Activated CD4-positive, alpha-beta T cell treated with anti-CD3 and anti-CD28 coated beads, Interleukin-2, amount 50 U/mL, for 24 hours (primary cell): ENCODE results near the gene CCDC40.

Experiments used
- DNase-seq, 2 donors: peaks; one replicate each; pipeline ENCODE4 v3.0.0-alpha.2; 2020; ENCODE audit warnings: low read depth in 1 of 2, low spot score in 1 of 2

The CCDC40 gene

GRCh38 chr17:80129006-80129565, 92.6 kb downstream of the CCDC40 start:
- DNase-seq: no peak

- DNase-seq: no peak
Measured at GRCh38 chr17:80130992-80131391, 94.5 kb downstream of the CCDC40 start.

- no peak for DNase-seq
Measured at GRCh38 chr17:80132906-80133625, 96.6 kb downstream of the CCDC40 start.

GRCh38 chr17:80133626-80133970, 97.2 kb downstream of the CCDC40 start:
- no peak for DNase-seq

GRCh38 chr17:80137131-80137530, 100.7 kb downstream of the CCDC40 start:
- no peak for DNase-seq

GRCh38 chr17:80138856-80139426, 102.5 kb downstream of the CCDC40 start:
- no peak for DNase-seq

GRCh38 chr17:80141463-80142165, 105.2 kb downstream of the CCDC40 start:
- DNase-seq: no peak

GRCh38 chr17:80142929-80143328, 106.5 kb downstream of the CCDC40 start:
- DNase-seq: no peak

- DNase-seq: no peak
Measured at GRCh38 chr17:80145076-80146075, 108.9 kb downstream of the CCDC40 start.

- no peak for DNase-seq
Measured at GRCh38 chr17:80146121-80147034, 109.9 kb downstream of the CCDC40 start.

- peak; percentile 88 to 96 for DNase-seq
Measured at GRCh38 chr17:80147035-80147822, 110.8 kb downstream of the CCDC40 start, which contains the start of gene EIF4A3. EIF4A3 (minus strand) TSS chr17:80147128; CDS start chr17:80146961, 167 bp downstream.
